NCI-H446 (cell line): ENCODE data around the gene MOV10.
"Not testable (repeated sequence)": the region's sequence is repeated elsewhere in the genome, so short reads cannot be mapped to it uniquely, and the experiment has no call there.

Source experiments
- DNase-seq, 2 experiments: peaks; one replicate each; lab custom pipeline; 2025; lab: John Stamatoyannopoulos, UW

MOV10 gene, protein sequence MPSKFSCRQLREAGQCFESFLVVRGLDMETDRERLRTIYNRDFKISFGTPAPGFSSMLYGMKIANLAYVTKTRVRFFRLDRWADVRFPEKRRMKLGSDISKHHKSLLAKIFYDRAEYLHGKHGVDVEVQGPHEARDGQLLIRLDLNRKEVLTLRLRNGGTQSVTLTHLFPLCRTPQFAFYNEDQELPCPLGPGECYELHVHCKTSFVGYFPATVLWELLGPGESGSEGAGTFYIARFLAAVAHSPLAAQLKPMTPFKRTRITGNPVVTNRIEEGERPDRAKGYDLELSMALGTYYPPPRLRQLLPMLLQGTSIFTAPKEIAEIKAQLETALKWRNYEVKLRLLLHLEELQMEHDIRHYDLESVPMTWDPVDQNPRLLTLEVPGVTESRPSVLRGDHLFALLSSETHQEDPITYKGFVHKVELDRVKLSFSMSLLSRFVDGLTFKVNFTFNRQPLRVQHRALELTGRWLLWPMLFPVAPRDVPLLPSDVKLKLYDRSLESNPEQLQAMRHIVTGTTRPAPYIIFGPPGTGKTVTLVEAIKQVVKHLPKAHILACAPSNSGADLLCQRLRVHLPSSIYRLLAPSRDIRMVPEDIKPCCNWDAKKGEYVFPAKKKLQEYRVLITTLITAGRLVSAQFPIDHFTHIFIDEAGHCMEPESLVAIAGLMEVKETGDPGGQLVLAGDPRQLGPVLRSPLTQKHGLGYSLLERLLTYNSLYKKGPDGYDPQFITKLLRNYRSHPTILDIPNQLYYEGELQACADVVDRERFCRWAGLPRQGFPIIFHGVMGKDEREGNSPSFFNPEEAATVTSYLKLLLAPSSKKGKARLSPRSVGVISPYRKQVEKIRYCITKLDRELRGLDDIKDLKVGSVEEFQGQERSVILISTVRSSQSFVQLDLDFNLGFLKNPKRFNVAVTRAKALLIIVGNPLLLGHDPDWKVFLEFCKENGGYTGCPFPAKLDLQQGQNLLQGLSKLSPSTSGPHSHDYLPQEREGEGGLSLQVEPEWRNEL

DNA sequence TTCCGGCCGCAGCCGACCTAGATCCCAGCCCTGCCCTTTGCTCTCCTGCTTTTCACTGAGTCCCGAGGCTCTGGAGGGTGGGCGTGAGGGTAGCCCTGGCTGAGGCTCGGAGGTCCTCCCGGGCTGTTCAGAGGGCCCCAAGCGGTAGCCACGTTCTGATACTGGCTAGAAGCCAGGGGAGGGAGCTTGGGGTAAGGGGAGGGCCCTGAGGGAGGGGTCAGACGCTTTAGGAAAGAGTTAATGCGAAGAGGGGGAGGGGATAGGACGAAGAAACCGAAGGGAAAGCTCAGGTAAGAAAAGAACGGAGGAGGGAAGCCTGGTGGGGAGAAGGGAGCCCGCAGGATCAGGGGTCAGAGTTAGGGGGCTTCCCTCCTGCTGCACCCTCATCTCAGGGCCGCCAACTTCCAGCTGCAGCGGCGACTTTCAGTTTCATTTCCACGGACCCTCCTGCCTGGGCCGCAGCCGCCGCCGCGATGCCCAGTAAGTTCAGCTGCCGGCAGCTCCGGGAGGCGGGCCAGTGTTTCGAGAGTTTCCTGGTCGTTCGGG is at the start of gene MOV10:
MOV10 (plus strand) TSS at position 220 of the 546 bp plus-strand sequence; CDS start at position 474, 254 bp downstream.
- DNase-seq = peak; percentile 20 to 62

DNA sequence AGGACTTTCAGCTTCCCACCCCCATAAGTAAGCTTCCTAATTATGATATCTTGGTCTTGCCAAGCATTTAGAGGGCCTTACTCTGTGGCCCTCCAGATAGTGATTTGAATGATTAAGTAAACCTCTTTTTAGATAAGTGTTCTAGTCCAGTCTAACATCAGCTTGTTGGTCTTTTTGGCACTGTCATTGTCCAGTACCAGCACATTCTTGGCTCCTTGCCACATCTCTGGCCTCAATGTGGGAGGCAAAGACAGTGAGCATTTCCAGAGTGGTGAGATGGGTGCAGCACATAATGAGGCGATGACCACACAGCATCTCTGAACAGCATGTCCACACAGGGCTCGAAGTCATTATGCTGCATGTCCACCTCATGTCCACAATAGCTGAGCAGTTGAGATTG is 48.8 kb upstream of the MOV10 start:
- DNase-seq = peak in 1 of 2 experiments; percentile 13

DNA sequence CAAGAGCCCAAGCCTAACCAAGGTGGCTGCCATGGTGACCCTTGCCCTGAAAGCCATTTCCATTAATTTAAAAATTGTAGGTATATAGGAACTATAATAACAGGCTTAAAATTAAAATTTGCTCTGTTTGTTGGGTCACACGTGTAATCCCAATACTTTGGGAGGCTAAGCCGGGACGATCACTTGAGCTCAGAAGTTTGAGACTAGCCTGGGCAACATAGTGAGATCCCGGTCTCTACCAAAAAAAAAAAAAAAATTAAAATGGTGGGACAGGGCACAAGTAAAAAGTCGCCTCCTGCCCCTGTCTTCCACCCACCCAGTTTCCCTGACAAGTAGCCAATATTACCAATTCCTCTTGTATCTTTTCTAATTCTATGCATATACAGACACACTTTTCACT is 48.3 kb upstream of the MOV10 start:
- no peak for DNase-seq

DNA sequence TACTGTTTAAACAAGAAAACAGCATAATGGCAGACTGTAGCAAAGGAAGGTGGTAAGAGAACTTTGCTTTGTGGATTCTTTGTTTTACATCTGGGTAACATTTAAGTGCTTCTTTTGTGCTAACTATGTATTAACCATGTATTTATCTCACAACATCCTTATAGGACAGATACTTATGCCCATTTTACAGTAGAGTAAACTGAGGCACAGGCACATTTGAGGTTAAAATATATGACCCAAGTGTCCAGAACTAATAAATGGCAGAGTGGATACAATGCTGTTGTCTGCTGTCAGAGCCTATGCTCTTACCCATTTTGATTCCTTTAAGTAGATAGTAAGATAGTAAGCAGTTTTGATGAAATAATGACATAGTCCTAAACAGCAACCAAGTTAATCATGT is 47.6 kb upstream of the MOV10 start:
- DNase-seq = no peak

DNA sequence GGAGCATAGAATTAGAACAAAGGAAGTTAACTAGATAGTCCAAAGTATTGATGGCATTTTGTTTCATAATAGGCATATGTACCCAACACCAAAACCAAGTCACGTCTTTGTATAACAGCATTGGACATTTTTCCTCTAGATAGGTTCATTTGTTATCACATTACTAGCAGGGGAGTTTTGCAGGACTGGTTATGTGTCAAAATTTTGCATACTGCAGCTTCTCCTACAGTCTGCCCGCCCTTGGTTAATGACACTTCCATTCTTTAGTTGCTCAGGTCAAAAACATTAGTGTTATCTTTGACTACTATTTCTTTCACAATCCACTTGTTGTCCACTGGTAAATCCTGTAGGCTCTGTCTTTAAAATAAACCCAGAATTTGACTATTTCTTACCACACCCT is 45.9 kb upstream of the MOV10 start:
- DNase-seq = no peak

DNA sequence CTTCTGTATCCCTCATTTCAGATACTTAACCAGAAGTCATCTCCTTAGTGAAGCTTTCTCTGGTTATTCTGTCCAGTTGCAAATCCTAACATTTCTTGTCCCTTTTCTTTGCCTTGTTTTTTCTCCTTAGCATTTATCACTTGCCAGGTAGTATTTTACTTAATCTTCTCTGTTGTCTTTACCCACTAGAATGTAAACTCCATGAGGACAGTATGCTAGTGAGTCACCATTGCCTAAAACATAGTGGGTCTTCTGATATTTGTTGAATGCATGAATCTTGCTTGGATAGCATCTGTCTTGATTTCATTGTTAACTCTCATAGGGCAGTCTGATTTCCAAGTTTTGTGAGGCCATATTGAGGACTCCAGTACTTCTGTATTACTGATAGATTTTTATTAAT is 45.2 kb upstream of the MOV10 start:
- no peak for DNase-seq

DNA sequence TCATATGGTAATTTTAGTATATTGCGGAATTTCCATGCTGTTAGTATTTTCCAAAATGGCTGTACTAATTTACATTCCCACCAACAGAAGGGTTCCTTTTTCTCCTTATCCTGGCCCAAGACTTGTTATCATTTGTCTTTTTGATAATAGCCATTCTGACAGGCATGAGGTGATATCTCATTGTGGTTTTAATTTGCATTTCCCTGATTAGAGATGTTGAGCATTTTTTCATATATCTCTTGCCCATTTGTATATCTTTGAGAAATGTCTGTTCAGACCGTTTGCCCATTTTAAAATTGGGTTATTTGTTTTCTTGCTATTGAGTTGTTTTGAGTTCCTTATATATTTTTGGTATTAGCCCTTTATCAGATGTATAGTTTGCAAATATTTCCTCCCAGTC is 40.8 kb upstream of the MOV10 start:
- DNase-seq = no peak

DNA sequence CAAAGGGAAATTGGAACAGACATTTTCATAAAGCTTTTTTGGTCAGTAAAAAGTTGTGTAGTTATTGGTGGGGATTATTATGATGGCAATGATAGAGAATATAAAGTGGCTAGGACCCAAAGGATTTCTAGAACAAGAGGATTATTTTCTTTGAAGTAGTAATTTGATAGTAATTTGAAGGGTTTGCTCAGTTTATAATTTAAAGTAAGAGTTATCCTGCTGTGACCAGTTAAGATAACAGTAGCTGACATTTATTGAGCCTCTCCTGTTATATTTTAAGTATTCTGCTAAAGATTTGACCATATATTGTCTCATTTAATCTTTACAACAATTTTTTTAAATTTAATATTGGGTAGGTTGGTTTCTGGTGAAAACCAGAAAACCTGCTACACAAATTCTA is 40.1 kb upstream of the MOV10 start:
- no peak for DNase-seq

DNA sequence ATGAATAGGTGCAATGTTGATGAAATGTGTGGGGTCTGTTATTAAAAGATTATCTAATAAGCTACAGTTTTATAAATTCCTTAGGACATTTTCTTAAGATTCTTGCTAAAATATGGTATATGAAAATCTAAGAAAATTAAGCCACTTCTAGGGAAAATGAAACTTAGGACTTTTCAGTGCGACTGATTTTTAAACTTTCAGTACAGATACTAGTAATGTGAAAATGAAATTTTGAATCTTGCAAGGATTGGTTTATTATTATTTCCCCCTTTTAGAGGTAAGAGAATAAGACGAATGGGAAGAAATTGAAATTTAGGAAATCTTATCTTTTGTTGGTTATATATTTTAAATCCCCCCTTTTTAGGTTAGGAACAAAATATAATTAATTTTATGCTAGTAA is 38.4 kb upstream of the MOV10 start:
- DNase-seq = no peak

DNA sequence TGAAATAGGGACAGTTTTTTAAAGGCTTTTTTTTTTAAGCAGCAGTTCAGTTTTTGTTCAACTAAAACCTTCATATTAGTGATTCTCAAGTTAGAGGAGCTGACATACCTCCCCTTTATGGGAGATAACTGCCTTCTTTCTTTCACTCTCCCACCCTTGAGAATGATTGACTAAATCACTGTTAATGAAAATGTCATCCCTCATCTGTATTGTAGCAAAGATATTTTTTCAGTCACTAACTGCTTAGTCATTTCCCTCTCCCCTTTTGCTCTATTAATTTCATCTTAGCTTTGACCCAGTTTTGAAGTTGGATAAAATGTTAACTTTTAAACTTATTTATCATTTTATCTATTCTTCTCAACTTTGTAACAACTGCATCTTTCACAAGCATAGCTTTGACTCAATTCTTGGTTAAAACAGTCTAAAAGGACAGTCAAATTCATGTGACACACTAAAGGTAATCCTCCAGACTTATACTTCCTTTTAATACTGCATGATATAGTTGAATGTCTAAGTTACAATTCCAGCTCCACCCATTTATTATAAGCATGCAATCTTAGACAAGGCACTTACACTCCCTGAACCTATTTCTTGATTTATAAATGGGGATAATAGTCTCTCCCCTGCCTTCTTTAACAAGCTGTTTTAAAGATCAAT is 37.7 kb upstream of the MOV10 start:
- no peak for DNase-seq

DNA sequence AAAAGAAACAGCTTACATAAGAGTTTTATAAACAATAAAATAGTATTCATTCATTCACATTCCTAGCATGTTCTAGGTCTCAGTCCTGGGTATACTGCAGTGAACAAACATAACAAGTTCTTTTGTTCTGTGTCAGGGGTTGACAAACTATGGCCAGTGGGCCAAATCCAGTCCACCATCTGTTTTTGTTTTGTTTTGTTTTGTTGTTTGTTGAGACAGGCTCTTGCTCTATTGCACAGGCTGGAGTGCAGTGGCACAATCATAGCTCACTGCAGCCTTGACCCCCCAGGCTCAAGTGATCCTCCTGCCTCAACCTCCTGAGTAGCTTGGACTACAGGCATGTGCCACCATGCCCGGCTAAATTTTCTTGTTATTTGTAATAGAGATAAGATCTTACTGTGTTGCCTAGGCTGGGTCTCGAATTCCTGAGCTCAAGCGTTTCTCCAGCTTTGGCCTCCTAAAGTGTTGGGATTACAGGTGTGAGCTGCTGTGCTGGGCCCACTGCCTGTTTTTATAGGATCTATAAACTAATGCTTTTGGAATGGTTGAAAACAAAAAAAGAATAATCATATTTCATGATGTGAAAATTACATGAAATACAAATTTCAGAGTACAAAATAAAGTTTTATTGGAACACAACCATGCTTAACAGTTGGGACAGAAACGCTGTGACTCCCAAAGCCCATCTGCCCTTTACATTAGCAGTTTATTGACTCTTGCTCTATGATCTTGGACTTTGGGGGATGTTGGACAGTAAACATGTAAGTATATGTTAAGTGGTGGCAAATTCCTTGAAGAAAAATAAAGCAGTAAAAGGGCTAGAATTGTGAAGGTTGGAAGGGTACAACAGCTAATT is 37.0 kb upstream of the MOV10 start:
- no peak for DNase-seq

DNA sequence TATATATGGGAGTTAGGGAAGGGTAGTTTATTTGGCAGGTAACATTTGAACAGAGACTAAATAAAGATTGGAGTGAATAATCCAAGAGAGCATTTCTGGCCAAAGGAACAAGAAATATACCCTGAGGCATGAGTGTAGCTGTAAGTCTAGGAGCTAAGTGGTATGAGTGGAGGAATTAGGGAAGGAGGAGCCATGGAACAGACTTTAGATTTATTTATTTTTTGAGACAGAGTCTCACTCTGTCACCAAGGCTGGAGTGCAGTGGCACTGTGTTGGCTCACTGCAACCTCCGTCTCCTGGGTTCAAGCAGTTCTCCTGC is 36.4 kb upstream of the MOV10 start:
- no peak for DNase-seq

DNA sequence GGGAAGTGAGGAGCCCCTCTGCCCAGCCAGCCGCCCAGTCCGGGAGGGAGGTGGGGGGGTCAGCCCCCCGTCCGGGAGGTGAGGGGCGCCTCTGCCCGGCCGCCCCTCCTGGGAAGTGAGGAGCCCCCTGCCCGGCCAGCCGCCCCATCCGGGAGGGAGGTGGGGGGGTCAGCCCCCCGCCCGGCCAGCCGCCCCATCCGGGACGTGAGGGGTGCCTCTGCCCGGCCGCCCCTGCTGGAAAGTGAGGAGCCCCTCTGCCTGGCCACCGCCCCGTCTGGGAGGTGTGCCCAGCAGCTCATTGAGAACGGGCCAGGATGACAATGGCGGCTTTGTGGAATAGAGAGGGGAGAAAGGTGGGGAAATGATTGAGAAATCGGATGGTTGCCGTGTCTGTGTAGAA is 34.0 kb upstream of the MOV10 start:
- not testable (repeated sequence) for DNase-seq

DNA sequence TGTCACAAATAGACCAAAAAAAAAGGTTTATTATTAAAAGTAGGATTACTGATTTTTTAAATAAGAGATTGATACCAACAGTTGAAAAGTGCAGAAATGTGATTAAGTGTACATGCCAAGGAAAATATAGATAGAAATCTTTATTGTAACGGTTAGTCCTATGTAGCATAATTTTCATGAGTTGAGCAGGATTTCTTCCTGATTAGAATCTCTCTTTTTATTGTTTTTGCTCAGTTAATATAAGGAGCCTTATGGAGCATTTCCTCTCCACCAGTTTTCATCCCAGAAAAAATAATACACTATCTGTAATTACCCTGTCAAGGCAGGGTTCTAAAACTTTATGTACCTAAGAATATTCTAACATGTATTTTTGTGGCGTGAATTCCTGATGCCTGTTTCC is 31.4 kb upstream of the MOV10 start:
- DNase-seq = no peak

DNA sequence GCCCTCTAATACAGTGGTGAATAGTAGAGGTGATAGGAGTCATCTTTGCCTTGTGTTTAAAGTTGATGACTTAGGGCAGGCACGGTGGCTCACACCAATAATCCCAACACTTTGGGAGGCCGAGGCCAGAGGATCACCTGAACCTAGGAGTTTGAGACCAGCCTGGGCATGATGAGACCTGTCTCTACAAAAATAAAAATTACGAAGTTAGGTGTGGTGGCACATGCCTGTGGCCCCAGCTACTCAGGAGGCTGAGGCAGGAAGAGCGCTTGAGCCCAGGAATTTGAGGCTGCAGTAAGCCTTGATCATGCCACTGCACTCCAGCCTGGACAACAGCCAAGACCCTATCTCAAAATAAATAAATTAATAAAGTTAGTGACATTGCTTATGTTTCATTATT is 28.2 kb upstream of the MOV10 start:
- no peak for DNase-seq

DNA sequence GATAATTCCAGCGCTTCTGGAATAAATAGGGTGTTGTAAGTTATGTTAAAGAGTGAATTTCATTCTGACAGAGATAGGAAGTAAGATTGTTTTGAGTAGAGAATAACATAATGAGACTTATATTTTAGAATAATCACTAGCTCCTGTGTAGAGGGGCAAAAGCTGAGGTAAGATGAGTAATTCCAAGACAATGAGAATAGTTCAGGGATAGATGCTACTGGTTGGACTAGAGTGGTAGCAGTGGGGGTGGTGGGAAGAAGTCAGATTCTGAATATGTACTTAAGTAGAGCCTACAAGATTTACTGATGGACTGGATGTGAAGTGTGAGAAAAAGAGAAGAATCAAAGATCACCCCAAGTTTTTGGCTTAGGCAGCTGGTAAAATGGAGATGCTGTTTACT is 23.3 kb upstream of the MOV10 start:
- DNase-seq = no peak

DNA sequence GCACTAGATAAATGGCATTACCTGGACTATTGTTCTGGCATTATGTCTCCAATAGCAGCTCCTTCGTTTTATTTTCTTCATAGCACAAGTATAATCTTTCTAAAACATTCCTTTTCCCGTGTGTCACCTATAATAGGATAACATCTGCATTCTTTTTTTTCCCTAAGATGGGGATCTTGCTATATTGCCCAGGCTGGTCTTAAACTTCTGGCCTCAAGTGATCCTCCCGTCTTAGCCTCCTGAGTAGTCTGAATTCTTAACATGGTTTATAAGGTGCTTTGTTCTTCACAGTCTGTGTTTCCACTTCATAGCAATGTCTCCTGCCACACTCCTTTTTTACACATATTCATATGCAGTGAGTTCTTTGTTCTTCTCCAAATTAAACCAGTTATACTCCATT is 8.6 kb upstream of the MOV10 start:
- no peak for DNase-seq

DNA sequence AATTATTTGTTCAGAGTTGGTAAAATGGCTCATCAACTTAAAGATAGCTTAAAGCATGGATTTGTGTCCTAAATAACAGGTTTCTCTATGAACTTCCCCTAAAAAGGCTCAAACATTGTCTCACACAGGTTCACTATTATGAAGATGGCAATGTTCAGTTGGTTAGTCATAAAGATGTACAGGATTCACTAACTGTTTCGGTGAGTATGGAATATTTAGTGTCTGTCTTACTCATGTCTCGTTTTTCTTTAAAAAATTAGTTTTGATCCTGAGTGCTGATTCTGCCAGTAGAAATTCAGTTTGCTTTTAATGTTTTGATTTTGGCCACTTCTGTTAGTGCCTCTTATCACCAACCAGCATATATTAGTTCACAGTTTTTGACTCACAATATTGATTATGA is 7.5 kb upstream of the MOV10 start:
- DNase-seq = no peak

DNA sequence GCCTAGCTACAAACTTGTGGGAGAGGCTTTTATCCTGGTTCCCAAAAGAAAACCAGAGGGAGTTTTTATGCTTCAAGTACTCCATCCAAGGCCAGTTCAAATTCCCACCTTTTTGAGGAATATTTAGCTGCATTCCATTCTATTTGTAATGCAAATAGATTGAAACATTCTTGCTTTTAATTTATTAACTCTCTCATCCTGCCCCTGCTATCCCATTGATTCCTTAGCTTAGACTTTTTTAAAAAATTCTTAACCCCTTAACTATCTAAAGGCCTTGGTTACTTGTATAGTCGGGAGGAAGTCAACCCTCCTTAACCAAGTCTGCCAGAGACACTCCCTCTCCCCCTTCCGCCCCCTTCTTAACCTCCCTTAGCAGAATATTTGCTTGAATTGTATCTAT is 2.5 kb upstream of the MOV10 start:
- no peak for DNase-seq

DNA sequence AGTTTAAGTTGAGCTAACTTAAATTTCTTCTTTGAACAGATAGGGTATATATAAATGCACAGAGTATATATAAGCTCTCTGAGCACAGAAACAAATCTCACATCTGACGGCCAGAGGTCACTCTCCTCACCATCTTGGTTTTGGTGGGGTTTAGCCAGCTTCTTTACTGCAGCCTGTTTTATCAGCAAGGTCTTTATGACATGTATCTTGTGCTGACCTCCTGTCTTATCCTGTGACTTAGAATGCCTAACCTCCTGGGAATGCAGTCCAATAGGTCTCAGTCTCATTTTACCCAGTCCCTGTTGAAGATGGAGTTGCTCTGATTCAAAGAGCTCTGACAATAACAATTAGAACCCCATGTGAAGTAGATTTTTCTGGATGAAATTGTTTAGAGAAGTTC is 1.6 kb upstream of the MOV10 start:
- no peak for DNase-seq
